Gastroesophageal sphincter (tissue), 3 donors: ENCODE data around the gene SH3RF2.

Experiments used
- POLR2A ChIP-seq, 2 donors: fragments of 450-650 bp; IDR thresholded peaks; one replicate each; pipeline ENCODE4 v1.6.1; 2017; ENCODE audit warnings: antibody characterized with exemption in 2 of 2, mild to moderate bottlenecking in 2 of 2, moderate library complexity in 1 of 2
- POLR2AphosphoS5 ChIP-seq: sonication (generic); formaldehyde crosslinking; IDR thresholded peaks from one replicate; pipeline ENCODE4 v1.6.1; 2017; ENCODE audit warnings: antibody characterized with exemption
- TF ChIP-seq, protein P1 (sequence below), 4 experiments: fragments of 200-600 bp in 2 of 4; fragments of 450-650 bp in 2 of 4; sonication (generic) in 1 of 4; IDR thresholded peaks; one replicate each; pipeline ENCODE4 v1.5.1; 2017 to 2019; ENCODE audit warnings: antibody characterized with exemption in 4 of 4, mild to moderate bottlenecking in 2 of 4, moderate library complexity in 2 of 4

DNA sequence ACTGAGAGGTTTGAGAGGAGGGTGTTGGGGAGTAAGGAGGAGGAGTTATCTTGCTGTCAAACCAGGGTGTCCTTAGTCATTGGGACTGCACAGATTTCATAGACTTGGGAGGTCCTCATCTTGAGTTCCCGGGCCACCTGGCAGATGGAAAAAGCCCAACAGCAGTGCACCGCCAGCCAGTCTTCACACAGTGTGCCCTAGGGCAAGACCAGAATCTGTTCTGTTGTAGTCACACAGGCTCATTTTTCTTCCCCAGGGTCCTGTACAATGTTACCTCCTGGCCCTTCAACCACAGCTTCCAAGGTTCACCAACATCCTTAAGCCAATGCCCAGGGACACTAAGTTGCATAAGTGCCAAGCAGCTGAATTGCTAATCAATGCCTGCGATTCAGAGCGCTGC is 148.0 kb downstream of the SH3RF2 start:
- TF ChIP-seq POLR2A (IDR thresholded peaks at IDR 0.05) (no peak), POLR2AphosphoS5 (no peak)
- TF ChIP-seq, protein P1, sequence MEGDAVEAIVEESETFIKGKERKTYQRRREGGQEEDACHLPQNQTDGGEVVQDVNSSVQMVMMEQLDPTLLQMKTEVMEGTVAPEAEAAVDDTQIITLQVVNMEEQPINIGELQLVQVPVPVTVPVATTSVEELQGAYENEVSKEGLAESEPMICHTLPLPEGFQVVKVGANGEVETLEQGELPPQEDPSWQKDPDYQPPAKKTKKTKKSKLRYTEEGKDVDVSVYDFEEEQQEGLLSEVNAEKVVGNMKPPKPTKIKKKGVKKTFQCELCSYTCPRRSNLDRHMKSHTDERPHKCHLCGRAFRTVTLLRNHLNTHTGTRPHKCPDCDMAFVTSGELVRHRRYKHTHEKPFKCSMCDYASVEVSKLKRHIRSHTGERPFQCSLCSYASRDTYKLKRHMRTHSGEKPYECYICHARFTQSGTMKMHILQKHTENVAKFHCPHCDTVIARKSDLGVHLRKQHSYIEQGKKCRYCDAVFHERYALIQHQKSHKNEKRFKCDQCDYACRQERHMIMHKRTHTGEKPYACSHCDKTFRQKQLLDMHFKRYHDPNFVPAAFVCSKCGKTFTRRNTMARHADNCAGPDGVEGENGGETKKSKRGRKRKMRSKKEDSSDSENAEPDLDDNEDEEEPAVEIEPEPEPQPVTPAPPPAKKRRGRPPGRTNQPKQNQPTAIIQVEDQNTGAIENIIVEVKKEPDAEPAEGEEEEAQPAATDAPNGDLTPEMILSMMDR (IDR thresholded peaks at IDR 0.05), result no peak
